ENCODE results near the gene BNC2.

DNA sequence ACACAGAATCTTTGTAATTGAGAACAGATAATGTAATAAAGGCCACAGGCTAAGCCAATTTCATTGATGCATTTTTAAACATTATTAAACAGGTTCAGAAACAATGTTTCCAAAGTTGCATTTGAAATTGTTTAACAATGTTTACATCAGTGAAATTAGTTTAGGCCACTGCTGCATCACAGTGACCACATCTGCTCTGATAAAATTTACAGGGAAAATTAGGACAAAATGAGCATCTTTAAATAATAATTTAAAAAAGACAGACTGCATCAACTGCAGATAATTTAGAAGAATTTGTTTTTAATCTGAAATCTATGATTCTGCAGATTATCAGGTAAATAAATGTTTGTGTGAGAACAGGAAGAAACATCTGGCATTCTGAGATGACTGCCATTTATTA, 420.4 kb downstream of the BNC2 start:
- TF ChIP-seq, protein P1, sequence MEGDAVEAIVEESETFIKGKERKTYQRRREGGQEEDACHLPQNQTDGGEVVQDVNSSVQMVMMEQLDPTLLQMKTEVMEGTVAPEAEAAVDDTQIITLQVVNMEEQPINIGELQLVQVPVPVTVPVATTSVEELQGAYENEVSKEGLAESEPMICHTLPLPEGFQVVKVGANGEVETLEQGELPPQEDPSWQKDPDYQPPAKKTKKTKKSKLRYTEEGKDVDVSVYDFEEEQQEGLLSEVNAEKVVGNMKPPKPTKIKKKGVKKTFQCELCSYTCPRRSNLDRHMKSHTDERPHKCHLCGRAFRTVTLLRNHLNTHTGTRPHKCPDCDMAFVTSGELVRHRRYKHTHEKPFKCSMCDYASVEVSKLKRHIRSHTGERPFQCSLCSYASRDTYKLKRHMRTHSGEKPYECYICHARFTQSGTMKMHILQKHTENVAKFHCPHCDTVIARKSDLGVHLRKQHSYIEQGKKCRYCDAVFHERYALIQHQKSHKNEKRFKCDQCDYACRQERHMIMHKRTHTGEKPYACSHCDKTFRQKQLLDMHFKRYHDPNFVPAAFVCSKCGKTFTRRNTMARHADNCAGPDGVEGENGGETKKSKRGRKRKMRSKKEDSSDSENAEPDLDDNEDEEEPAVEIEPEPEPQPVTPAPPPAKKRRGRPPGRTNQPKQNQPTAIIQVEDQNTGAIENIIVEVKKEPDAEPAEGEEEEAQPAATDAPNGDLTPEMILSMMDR (IDR thresholded peaks at IDR 0.05) = no peak
- TF ChIP-seq, protein P2, sequence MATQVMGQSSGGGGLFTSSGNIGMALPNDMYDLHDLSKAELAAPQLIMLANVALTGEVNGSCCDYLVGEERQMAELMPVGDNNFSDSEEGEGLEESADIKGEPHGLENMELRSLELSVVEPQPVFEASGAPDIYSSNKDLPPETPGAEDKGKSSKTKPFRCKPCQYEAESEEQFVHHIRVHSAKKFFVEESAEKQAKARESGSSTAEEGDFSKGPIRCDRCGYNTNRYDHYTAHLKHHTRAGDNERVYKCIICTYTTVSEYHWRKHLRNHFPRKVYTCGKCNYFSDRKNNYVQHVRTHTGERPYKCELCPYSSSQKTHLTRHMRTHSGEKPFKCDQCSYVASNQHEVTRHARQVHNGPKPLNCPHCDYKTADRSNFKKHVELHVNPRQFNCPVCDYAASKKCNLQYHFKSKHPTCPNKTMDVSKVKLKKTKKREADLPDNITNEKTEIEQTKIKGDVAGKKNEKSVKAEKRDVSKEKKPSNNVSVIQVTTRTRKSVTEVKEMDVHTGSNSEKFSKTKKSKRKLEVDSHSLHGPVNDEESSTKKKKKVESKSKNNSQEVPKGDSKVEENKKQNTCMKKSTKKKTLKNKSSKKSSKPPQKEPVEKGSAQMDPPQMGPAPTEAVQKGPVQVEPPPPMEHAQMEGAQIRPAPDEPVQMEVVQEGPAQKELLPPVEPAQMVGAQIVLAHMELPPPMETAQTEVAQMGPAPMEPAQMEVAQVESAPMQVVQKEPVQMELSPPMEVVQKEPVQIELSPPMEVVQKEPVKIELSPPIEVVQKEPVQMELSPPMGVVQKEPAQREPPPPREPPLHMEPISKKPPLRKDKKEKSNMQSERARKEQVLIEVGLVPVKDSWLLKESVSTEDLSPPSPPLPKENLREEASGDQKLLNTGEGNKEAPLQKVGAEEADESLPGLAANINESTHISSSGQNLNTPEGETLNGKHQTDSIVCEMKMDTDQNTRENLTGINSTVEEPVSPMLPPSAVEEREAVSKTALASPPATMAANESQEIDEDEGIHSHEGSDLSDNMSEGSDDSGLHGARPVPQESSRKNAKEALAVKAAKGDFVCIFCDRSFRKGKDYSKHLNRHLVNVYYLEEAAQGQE (IDR thresholded peaks at IDR 0.05; ENCODE audit: insufficient read depth in 1 of 2, low read depth in 2 of 2, low read length in 1 of 2) = no peak
- TF ChIP-seq POLR2AphosphoS5 (IDR thresholded peaks at IDR 0.05; ENCODE audit: low read depth, low read length) = no peak

All from Panc1 (cell line).